Mesendoderm (in vitro differentiated cells): ENCODE measurements around the gene GJA3.
A peak's percentile ranks its signal among the peaks of the same experiment; 100 is the strongest.

Source experiments
- DNase-seq: peaks from one replicate; pipeline ENCODE4 v3.0.0; 2013
- H2AK5ac ChIP-seq: 2 replicates; pipeline ENCODE4 v1.6.1; 2013; ENCODE audit warnings: low read length, inconsistent platforms
- H2BK120ac ChIP-seq: 2 replicates; pipeline ENCODE4 v1.6.1; 2013; ENCODE audit warnings: low read depth, mild to moderate bottlenecking, low read length, moderate library complexity, mixed read lengths
- H2BK15ac ChIP-seq: replicated peaks from 2 replicates; pipeline ENCODE4 v1.6.1; 2013; ENCODE audit warnings: low read depth, mild to moderate bottlenecking, moderate library complexity
- H2BK5ac ChIP-seq: 2 replicates; pipeline ENCODE4 v1.6.1; 2013; ENCODE audit warnings: low read length, inconsistent platforms
- H3K18ac ChIP-seq: 2 replicates; pipeline ENCODE4 v1.6.1; 2013; ENCODE audit warnings: mild to moderate bottlenecking, low read length, mixed read lengths
- H3K23ac ChIP-seq: one replicate; pipeline ENCODE4 v1.6.1; 2013; ENCODE audit warnings: low read length
- H3K27ac ChIP-seq: 2 replicates; pipeline ENCODE4 v1.5.1; 2013; ENCODE audit warnings: low read depth, mild to moderate bottlenecking, inconsistent platforms, low read length, moderate library complexity
- H3K27me3 ChIP-seq: 2 replicates; pipeline ENCODE4 v1.6.1; 2013; ENCODE audit warnings: low read length, control low read depth, mild to moderate bottlenecking, inconsistent platforms; ENCODE audit not compliant: insufficient read depth, poor library complexity
- H3K36me3 ChIP-seq: 2 replicates; pipeline ENCODE4 v1.6.1; 2013; ENCODE audit warnings: low read length, inconsistent platforms; ENCODE audit not compliant: control insufficient read depth, insufficient read depth
- H3K4ac ChIP-seq: one replicate; pipeline ENCODE4 v1.6.1; 2013; ENCODE audit warnings: low read depth, mild to moderate bottlenecking, low read length, moderate library complexity
- H3K4me1 ChIP-seq: 2 replicates; pipeline ENCODE4 v1.6.1; 2013; ENCODE audit warnings: low read depth, low read length, inconsistent platforms; ENCODE audit not compliant: control insufficient read depth
- H3K4me2 ChIP-seq: 2 replicates; pipeline ENCODE4 v1.6.1; 2013; ENCODE audit warnings: low read length
- H3K4me3 ChIP-seq: 2 replicates; pipeline ENCODE4 v1.5.1; 2013; ENCODE audit warnings: mild to moderate bottlenecking, low read length
- H3K56ac ChIP-seq: one replicate; pipeline ENCODE4 v1.6.1; 2013; ENCODE audit warnings: low read length
- H3K79me1 ChIP-seq: 2 replicates; pipeline ENCODE4 v1.6.1; 2013; ENCODE audit warnings: low read length, inconsistent platforms
- H3K79me2 ChIP-seq: 2 replicates; pipeline ENCODE4 v1.6.1; 2013; ENCODE audit warnings: mild to moderate bottlenecking, low read length; ENCODE audit not compliant: control insufficient read depth, insufficient read depth
- H3K9ac ChIP-seq: 2 replicates; pipeline ENCODE4 v1.6.1; 2013; ENCODE audit warnings: low read length, inconsistent platforms
- H4K5ac ChIP-seq: one replicate; pipeline ENCODE4 v1.6.1; 2013; ENCODE audit warnings: low read length
- H4K8ac ChIP-seq: one replicate; pipeline ENCODE4 v1.6.1; 2013; ENCODE audit warnings: low read depth, mild to moderate bottlenecking, control low read depth, low read length, moderate library complexity
- WGBS: extraction: QIAGEN DNeasy Blood & Tissue Kit; methylation state at CpG from one replicate; pipeline ENCODE4 v1.1.7; 2013; ENCODE audit warnings: low lambda C conversion rate, missing lambda C conversion rate; ENCODE audit not compliant: insufficient coverage; ENCODE audit errors: extremely low coverage; 5-methylcytosine and 5-hydroxymethylcytosine counted together

Gene GJA3

DNA sequence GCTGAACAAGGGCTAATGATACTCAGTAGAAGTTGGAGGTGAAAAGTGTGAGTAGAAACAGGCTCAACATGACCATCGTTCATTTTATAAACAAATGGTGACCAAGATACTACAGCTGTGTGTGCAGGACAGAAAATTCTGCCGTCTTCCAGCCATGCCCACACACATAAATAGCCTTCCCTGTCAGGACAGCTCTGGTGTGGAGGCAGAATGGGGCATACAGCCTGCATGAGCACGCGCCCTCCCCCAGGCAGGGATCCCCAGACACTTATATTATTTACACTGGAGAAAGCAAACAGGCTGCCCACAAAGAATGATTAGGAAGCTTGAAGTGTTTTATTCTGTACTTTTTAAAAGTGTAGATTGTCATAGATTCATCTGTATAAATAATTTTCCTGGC lies 20.4 kb downstream of the GJA3 start:
- no peak overlapping the region for H3K4ac ChIP-seq
- no peak overlapping the region for H3K27ac ChIP-seq
- H2BK5ac ChIP-seq = no peak overlapping the region
- no peak overlapping the region for H2BK120ac ChIP-seq
- no peak overlapping the region for H4K8ac ChIP-seq
- H3K9ac ChIP-seq = no peak overlapping the region
- no CpG with 5 or more reads among the region's 4 CpGs for WGBS
- H3K36me3 ChIP-seq = no peaks in the 10 kb centered on the region
- no peak for DNase-seq
- H2BK15ac ChIP-seq = no peak overlapping the region
- no peaks in the 10 kb centered on the region for H3K79me1 ChIP-seq
- H3K27me3 ChIP-seq = peaks cover 2% of the 10 kb centered on the region
- no peak overlapping the region for H2AK5ac ChIP-seq
- H3K4me3 ChIP-seq = no peak overlapping the region
- no peak overlapping the region for H3K18ac ChIP-seq
- H3K79me2 ChIP-seq = no peaks in the 10 kb centered on the region
- no peak overlapping the region for H3K4me2 ChIP-seq
- H3K23ac ChIP-seq = no peak overlapping the region
- H3K56ac ChIP-seq = no peak overlapping the region
- no peaks in the 10 kb centered on the region for H3K4me1 ChIP-seq
- H4K5ac ChIP-seq = no peak overlapping the region

DNA sequence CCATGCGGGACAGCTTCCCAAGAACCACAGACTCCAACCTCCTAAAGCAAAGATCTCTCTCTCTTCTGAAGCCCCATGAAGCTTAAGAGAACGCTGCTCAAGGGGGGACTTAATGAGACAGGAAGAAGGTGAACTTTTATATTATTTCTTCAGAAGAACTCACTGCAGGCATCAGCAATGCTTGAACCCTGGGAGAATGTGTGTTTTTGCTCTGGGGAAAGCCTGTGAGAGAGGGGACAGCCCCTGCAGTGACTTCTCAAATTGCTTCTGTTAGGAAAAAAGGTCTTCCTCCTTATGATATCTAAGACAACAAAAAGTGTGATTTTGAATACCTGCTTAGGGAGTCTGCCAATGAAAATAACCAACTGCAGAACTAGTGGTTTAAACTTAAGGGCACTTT lies 23.0 kb downstream of the GJA3 start:
- H3K23ac ChIP-seq = no peak overlapping the region
- H3K18ac ChIP-seq = no peak overlapping the region
- no peaks in the 10 kb centered on the region for H3K36me3 ChIP-seq
- H3K79me1 ChIP-seq = no peaks in the 10 kb centered on the region
- H3K27ac ChIP-seq = no peak overlapping the region
- no peak overlapping the region for H2AK5ac ChIP-seq
- no peak overlapping the region for H4K5ac ChIP-seq
- peaks cover 2% of the 10 kb centered on the region for H3K27me3 ChIP-seq
- no CpG with 5 or more reads among the region's 2 CpGs for WGBS
- H3K4me1 ChIP-seq = no peaks in the 10 kb centered on the region
- H4K8ac ChIP-seq = no peak overlapping the region
- H3K4ac ChIP-seq = no peak overlapping the region
- no peak overlapping the region for H3K9ac ChIP-seq
- no peak overlapping the region for H2BK5ac ChIP-seq
- H2BK15ac ChIP-seq = no peak overlapping the region
- no peak for DNase-seq
- no peaks in the 10 kb centered on the region for H3K79me2 ChIP-seq
- H3K4me3 ChIP-seq = no peak overlapping the region
- H2BK120ac ChIP-seq = no peak overlapping the region
- H3K4me2 ChIP-seq = no peak overlapping the region
- no peak overlapping the region for H3K56ac ChIP-seq

DNA sequence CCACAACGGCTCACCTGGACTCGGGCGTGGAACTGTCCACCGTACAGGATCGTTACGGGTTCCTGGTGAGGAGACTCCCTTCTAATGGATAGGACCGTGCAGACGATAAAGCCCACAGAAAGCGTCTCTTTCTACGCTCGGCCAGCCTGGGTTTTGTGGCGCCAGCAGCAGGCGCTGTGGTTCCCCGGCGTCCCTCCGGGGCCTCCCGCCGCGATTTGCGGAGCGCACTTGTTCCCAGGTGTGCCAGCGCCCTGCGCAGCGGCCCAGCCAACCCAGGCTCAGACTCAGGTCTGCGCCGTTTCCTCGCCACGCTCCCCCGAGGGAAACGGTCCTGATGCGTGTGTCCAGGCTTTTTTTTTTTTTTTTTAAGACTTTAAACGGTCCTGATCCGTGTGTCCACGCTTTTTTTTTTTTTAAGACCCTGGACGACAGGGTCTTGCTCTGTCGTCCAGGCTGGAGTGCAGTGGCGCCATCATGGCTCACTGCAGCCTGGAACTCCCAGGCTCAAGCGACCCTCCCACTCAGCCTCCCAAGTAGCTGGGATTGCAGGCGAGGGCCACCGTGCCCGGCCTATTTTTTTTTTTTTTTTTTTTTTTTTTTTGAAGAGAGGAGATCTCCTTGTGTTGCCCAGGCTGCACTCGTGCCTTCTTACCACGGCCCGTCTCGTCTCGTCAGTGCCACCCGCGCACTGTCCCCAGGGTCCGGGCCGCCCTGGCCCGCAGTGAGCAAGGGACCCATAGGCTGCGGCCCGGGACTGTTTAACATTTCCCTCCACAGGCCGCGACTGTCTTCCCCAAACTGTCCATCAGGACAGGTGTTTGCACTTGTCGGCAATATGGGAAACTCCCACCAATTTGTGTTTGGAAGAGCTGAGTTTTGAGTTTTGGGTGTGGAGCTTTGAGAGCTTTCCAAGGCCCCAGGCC lies 23.8 kb downstream of the GJA3 start:
- no CpG with 5 or more reads among the region's 56 CpGs for WGBS
- H3K4me3 ChIP-seq = no peak overlapping the region

DNA sequence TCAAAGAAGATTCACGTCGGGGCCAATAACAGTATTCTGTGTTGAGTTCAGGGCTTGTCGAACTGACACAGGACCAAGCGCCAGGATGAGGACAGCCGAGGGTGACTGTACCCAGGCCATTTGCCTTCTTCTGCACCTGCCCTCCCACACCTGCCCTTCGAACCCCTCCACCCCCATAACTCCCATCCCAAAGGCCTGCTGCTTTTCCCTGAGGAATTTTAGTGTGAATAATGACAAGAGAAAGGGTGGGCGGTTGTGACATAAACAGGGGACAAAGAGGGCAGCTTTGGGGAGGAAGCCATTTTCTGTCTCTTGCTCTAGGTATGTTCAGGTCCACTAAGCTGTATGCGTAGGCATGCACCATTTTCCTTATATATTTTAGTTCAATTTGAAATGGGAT lies 26.1 kb downstream of the GJA3 start:
- Histone ChIP-seq H4K5ac (no peak overlapping the region), H3K4me1 (no peaks in the 10 kb centered on the region), H3K18ac (no peak overlapping the region), H3K56ac (no peak overlapping the region), H3K27me3 (no peaks in the 10 kb centered on the region), H3K4me3 (no peak overlapping the region), H3K23ac (no peak overlapping the region), H3K4me2 (no peak overlapping the region), H3K79me1 (no peaks in the 10 kb centered on the region), H3K9ac (no peak overlapping the region), H3K79me2 (no peaks in the 10 kb centered on the region), H2AK5ac (no peak overlapping the region), H2BK15ac (no peak overlapping the region), H4K8ac (no peak overlapping the region), H3K27ac (no peak overlapping the region), H3K4ac (no peak overlapping the region), H3K36me3 (no peaks in the 10 kb centered on the region), H2BK5ac (no peak overlapping the region), H2BK120ac (no peak overlapping the region)
- no peak for DNase-seq
- WGBS = no CpG with 5 or more reads among the region's 8 CpGs

More for the DNA sequence above, 23.8 kb downstream of the GJA3 start:
- Histone ChIP-seq H3K27ac (no peak overlapping the region), H3K18ac (no peak overlapping the region), H3K4me1 (no peaks in the 10 kb centered on the region), H2BK120ac (no peak overlapping the region), H2BK15ac (no peak overlapping the region), H3K56ac (no peak overlapping the region), H2AK5ac (no peak overlapping the region), H3K9ac (peak overlapping the region; percentile 50), H3K79me2 (no peaks in the 10 kb centered on the region), H4K5ac (no peak overlapping the region), H3K4ac (no peak overlapping the region), H3K27me3 (peaks cover 2% of the 10 kb centered on the region), H3K79me1 (no peaks in the 10 kb centered on the region), H3K23ac (no peak overlapping the region), H4K8ac (no peak overlapping the region), H3K36me3 (no peaks in the 10 kb centered on the region), H3K4me2 (no peak overlapping the region), H2BK5ac (no peak overlapping the region)
- peak; percentile 48 for DNase-seq

DNA sequence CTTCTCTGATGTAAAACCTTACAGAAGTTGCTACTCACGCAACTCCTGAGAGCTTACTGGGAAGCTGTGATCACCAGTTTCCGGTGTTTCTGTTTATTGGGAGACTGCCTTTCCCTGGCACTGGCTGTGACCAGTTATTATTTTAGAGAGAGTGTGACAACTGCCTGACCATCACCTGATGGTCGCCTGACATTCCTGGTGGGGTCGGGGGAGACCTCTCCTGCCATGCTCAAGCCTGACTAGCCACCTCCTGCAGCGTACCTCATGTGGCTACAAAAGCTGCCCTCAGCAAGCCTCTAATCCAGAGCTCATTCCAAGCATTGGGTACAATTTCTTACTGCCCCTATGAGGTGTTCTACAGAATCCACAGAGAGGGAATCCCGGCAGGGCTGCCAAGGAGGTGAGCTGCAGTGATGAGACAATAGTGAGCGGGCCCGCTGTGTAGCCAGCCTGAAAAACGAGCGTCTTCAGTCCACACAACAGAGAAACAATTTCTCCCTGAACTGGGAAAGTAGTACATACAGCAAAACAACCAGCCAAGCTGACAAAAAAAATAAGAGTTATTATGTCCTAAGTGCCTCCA lies 28.7 kb downstream of the GJA3 start:
- Histone ChIP-seq H4K5ac (no peak overlapping the region), H3K23ac (no peak overlapping the region), H3K4me2 (no peak overlapping the region), H2BK120ac (no peak overlapping the region), H3K27me3 (no peaks in the 10 kb centered on the region), H3K4me3 (no peak overlapping the region), H3K4me1 (no peaks in the 10 kb centered on the region), H4K8ac (no peak overlapping the region), H3K4ac (no peak overlapping the region), H3K36me3 (no peaks in the 10 kb centered on the region), H3K79me1 (no peaks in the 10 kb centered on the region), H3K18ac (no peak overlapping the region), H3K79me2 (no peaks in the 10 kb centered on the region), H2BK5ac (no peak overlapping the region), H3K56ac (no peak overlapping the region), H2BK15ac (no peak overlapping the region), H3K27ac (no peak overlapping the region), H2AK5ac (no peak overlapping the region), H3K9ac (no peak overlapping the region)
- WGBS = no CpG with 5 or more reads among the region's 10 CpGs
- DNase-seq = no peak
